Measurements from ENCODE around the gene CEND1.

Gene CEND1

GRCh38 chr11:792535-792821 is 2.6 kb upstream of the CEND1 start:
- TF ChIP-seq FOXP2 (optimal IDR thresholded peaks at IDR 0.05; ENCODE audit: borderline replicate concordance, extremely low read depth, extremely low read length, insufficient read depth) (no peak), POLR2AphosphoS5 (IDR thresholded peaks at IDR 0.05; ENCODE audit: low read depth, low read length) (no peak), REST (IDR thresholded peaks at IDR 0.05; ENCODE audit: insufficient read depth in 1 of 2, low read depth in 2 of 2, low read length in 2 of 2) (no peak), TAF1 (IDR thresholded peaks at IDR 0.05; ENCODE audit: borderline replicate concordance, insufficient read depth, low read length) (no peak), SIN3A (IDR thresholded peaks at IDR 0.05; ENCODE audit: borderline replicate concordance, insufficient read depth, low read length) (no peak)

- TF ChIP-seq SIN3A (IDR thresholded peaks at IDR 0.05; ENCODE audit: borderline replicate concordance, insufficient read depth, low read length) = no peak
- TF ChIP-seq POLR2AphosphoS5 (IDR thresholded peaks at IDR 0.05; ENCODE audit: low read depth, low read length) = no peak
- no peak for TF ChIP-seq REST (IDR thresholded peaks at IDR 0.05; ENCODE audit: insufficient read depth in 1 of 2, low read depth in 2 of 2, low read length in 2 of 2)
- no peak for TF ChIP-seq FOXP2 (optimal IDR thresholded peaks at IDR 0.05; ENCODE audit: borderline replicate concordance, extremely low read depth, extremely low read length, insufficient read depth)
- TF ChIP-seq TAF1 (IDR thresholded peaks at IDR 0.05; ENCODE audit: borderline replicate concordance, insufficient read depth, low read length) = no peak
Measured at GRCh38 chr11:791658-792534, 2.0 kb upstream of the CEND1 start.

- TF ChIP-seq REST (IDR thresholded peaks at IDR 0.05; ENCODE audit: insufficient read depth in 1 of 2, low read depth in 2 of 2, low read length in 2 of 2) = no peak
- TF ChIP-seq TAF1 (IDR thresholded peaks at IDR 0.05; ENCODE audit: borderline replicate concordance, insufficient read depth, low read length) = no peak
- peak; percentile 52; the same call in 1 of the 2 replicates for TF ChIP-seq POLR2AphosphoS5 (IDR thresholded peaks at IDR 0.05; ENCODE audit: low read depth, low read length)
Measured at GRCh38 chr11:790721-791564, 1.1 kb upstream of the CEND1 start.

- no peak for TF ChIP-seq SIN3A (IDR thresholded peaks at IDR 0.05; ENCODE audit: borderline replicate concordance, insufficient read depth, low read length)
- no peak for TF ChIP-seq FOXP2 (optimal IDR thresholded peaks at IDR 0.05; ENCODE audit: borderline replicate concordance, extremely low read depth, extremely low read length, insufficient read depth)
- TF ChIP-seq REST (IDR thresholded peaks at IDR 0.05; ENCODE audit: insufficient read depth in 1 of 2, low read depth in 2 of 2, low read length in 2 of 2) = no peak
- TF ChIP-seq TAF1 (IDR thresholded peaks at IDR 0.05; ENCODE audit: borderline replicate concordance, insufficient read depth, low read length) = no peak
- TF ChIP-seq POLR2AphosphoS5 (IDR thresholded peaks at IDR 0.05; ENCODE audit: low read depth, low read length) = no peak
Measured at GRCh38 chr11:788953-789940, 643 bp downstream of the CEND1 start.

All from PFSK-1 (cell line).